Hippocampal formation (tissue), 2 donors: Measurements from ENCODE around the gene DENND2A.
"Not testable (repeated sequence)": the region's sequence is repeated elsewhere in the genome, so short reads cannot be mapped to it uniquely, and the experiment has no call there.

Experiments
- DNase-seq, 2 donors: peaks; one replicate each; lab custom pipeline; 2025; lab: John Stamatoyannopoulos, UW

Gene DENND2A

DNA sequence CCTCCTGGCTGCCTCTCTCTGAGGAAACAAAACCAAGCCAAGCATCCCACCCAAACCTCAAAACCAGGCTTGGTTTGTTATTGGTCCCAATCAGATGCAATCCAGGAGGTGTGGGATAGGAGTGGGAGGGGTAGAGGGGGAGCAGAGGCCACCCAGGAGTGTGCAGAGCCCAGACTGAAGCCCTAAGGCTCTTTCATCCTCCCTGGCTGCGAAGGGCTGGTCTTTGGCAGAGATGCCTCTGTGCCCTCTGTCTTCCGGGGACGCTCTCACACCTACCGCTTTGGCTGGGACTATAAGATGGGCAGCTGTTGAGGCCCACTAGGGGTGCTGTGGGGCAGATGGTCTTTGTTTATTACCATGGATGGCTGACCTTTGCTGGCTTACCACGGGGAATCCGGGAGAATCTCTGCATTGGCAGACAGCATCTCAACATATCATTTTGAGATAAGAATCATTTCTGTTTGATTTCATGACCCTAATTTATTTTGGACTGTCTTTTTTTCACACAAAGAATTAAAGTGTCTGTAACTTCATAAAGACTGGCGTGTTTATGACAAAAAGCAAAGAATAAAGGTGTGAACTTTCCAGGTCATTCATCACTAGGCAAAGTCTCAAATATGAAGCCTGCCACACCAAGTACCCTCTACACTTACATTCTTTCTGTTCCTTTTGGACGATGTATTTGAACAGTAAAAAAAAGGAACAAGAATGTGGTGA, 6.5 kb upstream of the DENND2A start:
- no peak for DNase-seq

DNA sequence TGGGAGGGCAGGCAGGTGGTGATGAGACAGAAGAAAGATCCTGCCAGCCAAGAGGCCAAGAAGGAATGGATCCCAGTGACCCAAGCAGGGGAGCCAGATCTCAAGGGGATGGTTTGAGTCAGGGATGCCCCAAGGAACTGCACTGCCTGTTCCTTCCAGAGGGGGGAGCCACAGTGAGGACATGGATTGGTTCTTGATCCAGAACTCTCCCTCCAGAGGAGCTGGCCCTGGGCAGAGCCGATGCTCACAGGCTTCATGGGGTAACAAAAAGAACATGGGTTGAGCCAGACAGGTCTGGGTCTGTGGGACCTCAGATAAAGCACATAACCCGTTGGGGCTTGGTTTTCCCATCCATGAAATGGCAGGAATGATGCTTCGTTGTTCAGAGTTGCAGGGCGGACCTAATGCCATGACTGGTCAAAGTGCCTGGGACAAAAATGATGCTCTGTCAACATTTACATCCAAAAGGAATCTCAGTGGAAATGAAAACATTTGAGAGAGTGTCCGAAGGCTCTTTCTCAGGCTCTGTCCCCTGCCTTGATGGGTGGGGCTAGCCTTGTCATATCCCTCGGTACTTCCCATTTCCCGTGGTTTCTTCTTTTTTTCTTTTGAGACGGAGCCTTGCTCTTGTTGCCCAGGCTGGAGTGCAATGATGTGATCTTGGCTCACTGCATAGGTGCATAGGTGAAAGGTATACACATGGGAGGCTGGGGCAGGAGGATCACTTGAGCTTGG, 4.7 kb upstream of the DENND2A start:
- DNase-seq: no peak

DNA sequence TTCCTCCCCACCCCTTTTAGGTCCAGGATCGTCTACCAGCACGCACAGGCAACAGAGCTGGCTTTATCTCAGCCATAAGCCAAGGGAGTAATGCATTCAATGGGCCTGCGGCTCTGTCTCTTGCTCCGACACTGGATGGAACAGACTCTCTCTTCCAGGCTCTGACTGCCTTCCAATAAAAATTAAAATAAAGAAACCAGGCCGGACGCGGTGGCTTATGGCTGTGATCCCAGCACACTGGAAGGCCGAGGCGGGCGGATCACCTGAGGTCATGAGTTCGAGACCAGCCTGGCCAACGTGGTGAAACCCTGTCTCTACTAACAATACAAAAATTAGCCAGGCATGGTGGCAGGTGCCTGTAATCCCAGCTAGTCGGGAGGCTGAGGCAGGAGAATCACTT, 4.1 kb upstream of the DENND2A start:
- not testable (repeated sequence) for DNase-seq

DNA sequence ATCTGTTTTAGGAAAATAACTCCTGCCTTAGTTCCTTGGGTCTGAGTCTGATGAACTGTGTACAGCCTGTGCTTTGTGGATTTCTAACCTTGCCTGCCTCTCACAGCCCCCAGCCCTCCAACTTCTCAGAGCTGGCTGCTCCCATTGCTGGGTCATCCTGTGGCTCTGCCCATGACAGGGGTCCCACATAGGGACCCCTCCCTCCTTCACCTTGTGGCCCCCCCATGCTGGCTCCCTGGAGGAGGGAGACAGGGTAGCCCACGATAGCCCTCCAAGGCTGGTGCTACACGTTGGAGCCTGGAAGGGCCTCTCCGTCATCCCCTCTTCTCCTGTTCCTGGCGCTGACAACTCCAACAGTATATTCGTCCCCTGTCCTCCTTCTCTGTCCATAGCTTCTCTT, 2.8 kb upstream of the DENND2A start:
- no peak for DNase-seq

DNA sequence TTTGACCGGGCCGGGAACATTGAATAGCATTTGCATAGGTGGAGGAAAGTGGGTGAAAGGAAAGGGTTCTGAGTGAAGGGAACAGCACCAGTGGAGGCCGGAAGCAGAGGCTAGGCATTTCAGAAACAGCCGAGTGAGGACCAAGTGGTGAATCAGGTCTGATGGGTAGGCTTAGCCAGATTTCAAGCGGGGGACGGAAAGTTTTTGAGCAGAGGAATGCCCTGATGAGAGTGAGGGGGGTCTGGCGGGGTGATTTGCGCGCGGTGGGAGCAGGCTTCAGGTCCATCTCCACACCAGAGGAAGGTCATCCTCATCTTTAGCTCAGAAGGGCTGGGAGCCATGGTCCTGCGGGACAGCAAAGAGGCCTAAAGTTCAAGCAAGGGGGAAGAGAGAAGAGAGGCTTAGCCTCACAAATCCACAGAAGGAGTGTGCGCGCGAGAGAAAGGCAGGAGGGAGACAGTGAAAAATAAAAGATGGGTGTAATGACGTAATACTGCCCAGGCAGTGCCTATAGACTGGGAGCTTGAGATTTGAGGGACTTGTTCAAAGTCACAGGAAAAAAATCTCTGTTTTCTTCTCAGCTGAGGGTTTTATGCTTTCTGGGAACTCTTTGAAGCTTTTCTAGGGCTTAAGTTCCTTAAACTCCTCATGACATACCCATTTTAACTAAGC, 1.0 kb upstream of the DENND2A start:
- DNase-seq: no peak

DNA sequence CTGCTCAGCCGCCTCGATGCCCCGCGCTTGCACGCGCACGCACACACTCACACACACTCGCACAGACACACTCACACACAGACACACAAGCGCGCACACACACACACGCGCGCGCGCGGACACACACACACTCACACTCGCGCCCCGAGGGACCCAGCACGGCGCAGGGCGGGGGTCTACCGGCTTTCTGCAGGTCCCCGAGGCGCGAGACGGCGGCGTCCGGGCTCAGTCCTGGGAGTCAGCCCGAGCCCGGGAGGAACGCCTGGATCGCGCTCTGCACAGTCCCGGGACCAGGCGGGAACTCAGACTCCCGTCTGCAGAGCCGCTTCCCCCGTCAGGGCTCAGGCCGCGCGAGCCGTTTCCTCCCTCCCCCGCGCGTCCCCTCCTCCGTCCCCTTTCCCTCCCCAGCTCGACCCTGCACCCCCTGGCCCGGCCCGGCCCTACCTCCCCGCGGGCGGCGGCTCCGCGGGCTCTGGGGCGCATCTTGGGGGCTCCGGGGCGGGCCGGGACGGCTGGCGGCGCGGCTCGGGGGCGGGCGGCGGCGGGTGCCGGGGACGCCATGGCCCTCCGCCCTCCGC, 464 bp downstream of the DENND2A start:
- peak in 1 of 2 donors; percentile 38 for DNase-seq

DNA sequence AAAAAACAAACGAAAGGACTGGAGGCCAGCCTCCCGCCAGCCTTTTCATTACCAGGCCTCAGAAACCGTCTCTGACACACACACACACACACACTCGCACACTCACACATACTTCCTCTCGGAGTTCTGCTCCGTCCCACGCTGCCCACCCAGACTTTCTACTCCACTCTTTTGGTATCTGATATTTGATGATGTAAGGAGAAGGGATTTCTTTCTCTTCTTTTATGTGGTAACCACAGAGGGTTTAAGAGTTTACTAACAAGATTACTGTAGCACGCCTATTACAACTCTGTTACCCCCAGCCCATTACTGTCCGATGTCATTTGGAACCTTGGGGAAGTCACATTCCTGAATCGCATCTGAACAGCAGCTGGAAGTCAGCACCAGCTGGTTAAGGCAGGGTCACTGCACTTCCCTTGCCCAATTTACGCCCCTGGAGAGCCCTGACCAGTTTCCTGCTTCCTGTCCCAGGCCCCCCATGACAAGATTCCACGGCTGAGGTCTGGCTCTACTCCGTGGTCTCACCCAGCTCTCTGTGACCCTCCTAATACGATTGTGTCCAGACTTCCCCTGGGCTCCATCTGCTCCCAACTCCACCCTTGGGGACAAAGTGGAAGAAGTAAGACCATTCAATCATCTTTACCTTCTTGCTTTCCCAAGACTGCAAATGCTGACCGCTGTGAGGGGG, 1.1 kb downstream of the DENND2A start:
- no peak for DNase-seq

DNA sequence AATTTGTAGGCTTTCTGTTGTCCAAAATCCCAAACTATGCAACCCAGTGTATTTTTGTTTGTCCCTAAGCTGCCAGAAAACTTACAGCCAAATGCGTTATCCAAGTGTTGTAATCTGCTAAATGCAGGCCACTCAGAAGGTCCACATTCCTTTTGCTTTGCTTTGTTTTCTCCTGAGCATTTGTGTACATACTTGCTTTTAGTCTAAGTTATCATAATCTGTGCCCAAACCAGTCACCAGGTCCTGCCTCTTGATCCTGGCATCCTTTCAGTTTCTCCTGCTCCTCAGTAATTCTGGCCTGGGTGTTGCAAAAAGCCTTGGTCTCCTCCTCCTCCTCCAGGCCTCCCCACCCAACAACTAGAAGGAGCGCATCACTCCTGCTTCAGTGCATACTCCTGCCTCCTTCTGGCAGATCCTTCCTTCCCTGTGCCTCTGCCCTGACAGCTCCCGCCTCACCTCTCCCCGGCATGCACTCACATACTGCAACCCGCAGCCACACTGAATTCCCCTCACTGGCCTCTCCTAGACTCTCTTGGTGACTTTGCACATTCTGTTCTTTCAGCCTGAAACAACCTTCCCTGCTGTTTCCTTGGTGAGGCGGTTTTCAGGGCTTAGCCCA, 2.3 kb downstream of the DENND2A start:
- no peak for DNase-seq

DNA sequence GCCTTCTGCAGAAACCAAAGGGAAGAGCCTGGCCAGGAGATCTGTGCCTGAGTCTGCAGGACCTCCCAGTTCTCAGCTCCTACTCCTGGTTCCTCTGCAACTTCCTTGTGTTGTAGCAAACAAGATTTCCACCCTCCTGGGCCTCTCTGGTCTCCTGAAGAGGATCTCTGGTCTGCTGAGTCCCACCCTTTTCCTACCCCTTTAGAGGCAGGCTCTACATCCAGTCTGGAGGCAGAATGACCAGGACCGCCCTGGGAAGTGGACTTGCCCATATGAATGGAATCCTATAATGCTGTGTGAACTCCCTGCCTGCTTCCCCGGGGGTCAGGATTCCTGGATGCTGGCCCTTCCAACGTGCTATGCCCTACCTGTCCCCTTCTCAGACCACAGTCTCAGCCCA, 3.2 kb downstream of the DENND2A start:
- no peak for DNase-seq

DNA sequence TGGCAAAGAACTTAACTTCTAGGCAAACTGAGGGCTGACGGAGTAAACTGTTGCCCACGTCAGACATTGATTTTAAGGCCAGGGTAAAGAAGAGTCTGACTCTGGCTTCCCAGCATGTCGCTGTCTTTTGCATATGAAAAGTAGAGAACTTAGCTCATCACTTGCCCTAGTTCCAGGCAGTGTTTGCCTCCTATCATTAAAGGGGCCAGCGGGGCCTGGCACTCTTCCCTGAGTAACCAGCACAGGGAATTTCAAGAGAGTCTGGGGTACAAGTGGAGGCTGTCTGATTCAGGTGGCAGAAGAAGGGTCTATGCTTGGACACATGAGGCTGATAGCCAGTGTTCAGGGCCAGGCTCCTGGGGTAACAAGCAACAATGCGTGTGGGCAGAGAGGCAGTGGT, 4.8 kb downstream of the DENND2A start:
- DNase-seq: no peak

DNA sequence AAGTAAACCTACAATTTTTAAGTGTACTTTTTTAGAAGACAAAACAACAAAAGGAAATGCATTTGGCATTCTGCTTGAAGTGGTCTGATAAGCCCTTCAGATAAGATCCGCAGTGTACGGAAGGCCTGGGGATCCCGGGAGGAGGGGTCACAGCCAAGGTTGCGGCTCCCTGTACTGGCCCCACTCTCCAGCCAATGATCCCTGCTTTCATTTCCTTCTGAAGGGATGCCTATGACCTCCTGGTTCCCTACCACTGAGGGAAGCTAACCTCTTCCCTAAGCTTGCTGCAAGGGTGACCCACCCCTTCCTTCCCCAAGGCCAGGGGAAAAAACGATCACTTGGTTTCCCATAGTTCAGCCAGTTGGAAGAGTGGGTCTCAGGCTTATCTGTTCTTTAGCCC, 5.3 kb downstream of the DENND2A start:
- DNase-seq: no peak

DNA sequence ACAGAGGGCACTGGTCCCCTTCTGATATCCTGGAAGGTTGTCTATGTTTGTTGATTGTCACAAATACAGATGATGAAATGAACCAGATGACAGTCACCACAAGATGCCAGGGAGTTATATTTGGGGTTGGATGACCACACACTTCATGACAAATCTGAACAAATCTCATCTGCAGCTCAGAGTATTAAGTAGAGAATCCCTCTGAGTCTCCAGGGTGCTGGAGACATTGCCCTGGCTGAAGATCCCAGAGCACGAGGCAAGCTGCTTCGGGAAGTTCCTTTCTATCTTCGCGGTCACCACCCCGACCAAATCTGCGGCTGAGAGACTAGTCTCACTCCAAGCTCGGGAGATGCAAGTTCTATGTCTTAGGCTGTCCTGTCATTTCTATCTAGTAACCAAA, 9.0 kb downstream of the DENND2A start:
- DNase-seq: no peak

DNA sequence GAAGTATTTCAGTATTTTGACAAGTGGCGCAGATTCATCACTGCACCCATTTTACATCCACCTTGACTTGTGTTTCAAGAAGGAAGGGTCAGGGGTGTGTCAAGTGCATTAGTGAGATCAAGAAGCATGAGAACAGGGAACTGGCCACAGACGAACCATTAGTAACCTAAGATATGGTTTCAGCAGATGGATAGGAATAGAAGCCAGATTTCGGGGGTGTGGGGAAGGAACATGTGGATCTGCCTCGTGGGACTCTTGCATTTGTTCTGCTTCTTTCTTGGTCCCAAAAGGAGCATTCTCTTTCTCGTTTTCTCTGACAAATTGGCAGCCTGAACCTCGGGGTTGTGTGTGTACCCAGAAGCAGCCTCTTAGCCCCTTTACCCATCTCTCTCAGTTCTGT, 9.6 kb downstream of the DENND2A start:
- no peak for DNase-seq

DNA sequence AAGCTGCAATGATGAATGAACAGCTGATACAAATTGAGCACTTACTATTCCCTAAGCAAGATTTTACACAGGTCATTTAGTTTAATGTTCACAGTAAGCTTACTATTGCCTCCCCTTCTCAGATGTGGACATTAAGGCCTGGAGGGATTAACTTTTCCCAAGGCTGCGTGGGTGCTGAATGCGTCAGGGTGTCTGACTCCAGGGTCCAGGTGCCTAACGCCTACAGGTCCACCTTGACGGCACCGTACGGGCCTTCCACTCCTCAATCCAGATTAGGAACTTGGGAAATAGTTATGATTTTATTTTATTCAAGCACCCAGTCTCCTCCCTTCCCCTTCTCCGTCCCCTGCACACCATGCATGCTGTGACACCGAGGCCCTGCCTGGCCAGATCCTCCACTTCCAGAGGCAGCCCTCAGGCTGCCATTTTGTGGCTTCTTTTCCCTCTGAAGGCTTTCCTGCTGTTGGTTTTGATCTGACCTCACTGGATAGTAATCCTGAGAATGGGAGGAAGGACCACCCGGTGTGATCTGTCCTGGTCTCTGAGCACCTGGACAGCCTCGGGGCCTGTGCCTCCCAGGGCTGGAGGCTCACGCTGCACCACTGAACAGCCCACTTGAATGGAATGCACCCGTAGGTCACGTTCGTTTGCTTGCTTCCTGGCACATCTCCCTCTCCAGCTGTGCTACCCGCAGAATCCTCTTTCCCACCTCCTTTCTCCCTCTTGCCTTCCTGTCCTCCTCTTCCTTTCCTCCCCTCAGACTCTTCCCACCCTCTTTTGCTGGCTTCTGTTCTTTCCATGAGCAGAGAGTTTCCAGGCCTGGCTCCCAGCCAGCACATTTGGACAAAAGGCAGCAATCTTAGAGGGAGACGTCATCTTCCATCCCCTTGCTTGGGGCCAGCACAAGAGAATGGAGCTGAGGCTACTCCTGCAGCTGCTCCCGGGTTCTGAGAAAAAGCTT, 14.4 kb downstream of the DENND2A start:
- DNase-seq: peak in 1 of 2 donors; percentile 39

DNA sequence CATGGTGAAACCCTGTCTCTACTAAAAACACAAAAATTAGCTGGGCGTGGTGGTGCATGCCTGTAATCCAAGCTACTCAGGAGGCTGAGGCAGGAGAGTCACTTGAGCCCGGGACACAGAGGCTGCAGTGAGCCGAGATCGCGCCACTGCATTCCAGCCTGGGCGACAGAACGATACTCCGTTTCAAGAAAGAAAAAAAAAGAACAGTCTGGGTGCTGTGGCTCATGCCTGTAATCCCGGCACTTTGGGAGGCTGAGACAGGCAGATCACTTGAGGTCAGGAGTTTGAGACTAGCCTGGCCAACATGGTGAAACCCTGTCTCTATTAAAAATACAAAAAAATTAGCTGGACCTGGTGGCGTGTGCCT, 15.4 kb downstream of the DENND2A start:
- DNase-seq: not testable (repeated sequence)

DNA sequence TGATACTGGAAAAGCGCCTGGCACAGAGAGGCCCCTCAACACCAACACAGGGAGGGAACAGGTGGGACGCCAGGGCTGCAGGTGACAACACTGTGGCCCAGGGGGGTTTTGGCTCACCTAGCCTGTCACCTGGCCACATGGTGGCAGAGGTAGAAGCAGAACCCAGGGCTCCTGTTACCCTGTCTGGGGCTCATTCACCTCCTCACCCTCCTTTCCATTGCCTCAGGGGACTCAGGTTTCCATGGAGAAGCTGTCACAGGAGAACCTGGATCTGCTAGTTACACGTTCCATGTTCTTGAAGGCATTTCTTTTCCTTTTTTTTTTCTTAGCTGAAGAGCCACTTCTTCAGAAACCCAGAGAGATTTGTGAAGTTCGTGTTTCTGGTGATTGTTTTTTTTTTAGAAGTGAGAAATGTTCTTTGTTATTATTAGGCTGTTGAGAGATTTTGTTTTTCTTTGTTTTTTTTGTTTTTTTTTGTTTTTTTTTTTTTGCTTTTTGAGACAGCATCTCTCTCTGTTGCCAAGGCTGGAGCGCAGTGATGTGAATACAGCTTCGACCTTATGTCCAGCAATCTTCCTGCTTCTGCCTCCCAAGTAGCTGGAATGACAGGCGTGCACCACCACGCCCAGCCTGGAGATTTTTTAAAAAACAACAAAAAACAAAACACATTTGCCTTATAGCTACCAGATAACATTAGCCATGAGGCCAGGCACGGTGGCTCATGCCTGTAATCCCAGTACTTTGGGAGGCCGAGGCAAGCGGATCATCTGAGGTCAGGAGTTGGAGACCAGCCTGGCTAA, 16.0 kb downstream of the DENND2A start:
- no peak for DNase-seq

DNA sequence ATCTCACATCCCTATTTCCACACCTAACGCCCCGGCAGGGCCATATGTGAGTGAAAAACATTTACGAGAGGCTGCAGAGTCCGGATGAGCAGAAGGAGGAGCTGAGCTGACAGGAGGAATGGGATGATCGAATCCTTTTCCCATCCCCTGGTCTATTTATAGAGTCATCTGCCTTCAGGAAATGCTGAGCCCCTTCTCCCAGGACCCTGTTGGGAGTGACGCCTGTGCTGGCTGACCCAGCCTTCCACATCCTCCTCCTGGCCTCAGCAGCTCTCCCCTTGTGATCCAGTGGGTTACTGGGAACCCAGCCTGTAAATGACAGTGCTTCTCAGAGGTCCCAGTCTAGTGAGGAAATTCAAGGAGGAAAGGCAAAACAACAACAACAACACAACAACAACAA, 16.6 kb downstream of the DENND2A start:
- no peak for DNase-seq

DNA sequence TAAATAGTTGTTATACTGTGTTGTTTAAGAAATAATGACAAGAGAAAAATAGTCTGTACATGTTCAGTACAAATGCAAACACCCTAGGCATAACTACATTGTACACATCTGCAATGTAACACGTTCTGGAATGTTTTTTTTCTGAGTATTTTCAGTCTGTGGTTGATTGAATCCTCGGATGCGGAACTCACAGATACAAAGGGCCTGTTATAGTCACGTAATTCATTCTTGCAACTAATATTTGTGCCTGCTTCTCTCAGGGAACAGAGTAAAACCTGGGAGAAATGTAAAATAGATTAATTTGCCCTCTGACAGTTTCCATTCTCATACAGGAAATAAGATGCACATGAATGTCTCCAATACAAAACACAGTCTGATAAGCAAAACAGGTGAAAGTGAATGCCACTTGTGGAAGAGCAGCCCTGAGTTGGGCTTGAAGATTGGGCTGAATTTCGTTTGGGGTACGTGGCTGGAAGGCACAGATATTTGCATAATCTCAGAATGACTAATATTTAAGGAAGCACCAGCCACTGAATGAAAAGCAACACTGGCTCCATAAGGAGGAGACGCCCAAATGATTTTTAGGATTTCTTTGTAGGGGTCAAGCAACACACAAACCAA, 19.1 kb downstream of the DENND2A start:
- no peak for DNase-seq

DNA sequence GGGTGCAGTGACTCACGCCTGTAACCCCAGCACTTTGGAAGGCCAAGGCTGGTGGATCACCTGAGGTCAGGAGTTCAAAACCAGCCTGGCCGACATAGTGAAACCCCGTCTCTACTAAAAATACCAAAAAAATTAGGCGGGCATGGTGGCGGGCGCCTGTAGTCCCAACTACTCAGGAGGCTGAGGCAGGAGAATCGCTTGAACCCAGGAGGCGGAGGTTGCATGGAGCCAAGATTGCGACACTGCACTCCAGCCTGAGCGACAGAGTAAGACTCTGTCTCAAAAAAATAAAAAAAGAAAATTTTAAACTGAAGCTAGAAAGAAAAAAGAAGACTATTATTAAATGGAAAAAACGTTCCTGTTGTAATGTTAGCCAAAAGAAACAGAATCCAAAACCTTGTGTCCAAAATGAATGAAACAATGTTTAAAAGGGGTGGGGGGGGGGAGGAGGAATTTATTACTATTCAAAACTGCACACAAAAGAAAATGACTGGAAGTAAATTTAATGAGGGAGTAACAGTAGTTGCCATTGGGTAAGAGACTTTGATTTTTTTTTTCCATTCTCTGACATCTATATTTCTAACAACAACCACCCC, 20.6 kb downstream of the DENND2A start:
- DNase-seq: not testable (repeated sequence)
